ENCODE data around the gene LYRM7. TPM values are rescaled to one million over a fixed set of nuclear protein-coding genes. Genes with fewer than 3 reads are reported as not detected.

LYRM7 gene
- total RNA-seq = 11.3 and 16.0 TPM in 2 replicates

GRCh38 chr5:131170540-131171275 lies at the start of gene LYRM7:
Gene LYRM7 (plus strand): TSS chr5:131170944. CDS start chr5:131171021, 77 bp downstream.

GRCh38 chr5:131165119-131165727 lies 5.5 kb upstream of the LYRM7 start, which contains the start of gene HINT1:
Gene HINT1 (minus strand): TSS chr5:131165256. CDS start chr5:131165205, 51 bp downstream.

Other genes starting within 250 kb of the LYRM7 start
- 179 and 222 TPM in 2 replicates for gene HINT1, start 5.7 kb upstream of the LYRM7 start, total RNA-seq
- gene CDC42SE2, start 93.1 kb downstream of the LYRM7 start, total RNA-seq = 52.7 and 54.3 TPM in 2 replicates